ENCODE data around the gene SMURF1.

Gene SMURF1

GRCh38 chr7:99004781-99005500, 139.0 kb downstream of the SMURF1 start:
- DNase-seq (ENCODE audit: low read depth): no peak

- DNase-seq (ENCODE audit: low read depth): no peak
These were observed 139.7 kb downstream of the SMURF1 start for GRCh38 chr7:99004216-99004615.

- DNase-seq (ENCODE audit: low read depth): no peak
These were observed 140.5 kb downstream of the SMURF1 start for GRCh38 chr7:99003419-99003818.

GRCh38 chr7:99002827-99003212, 141.1 kb downstream of the SMURF1 start:
- no peak for DNase-seq (ENCODE audit: low read depth)

- DNase-seq (ENCODE audit: low read depth): no peak
These were observed 141.6 kb downstream of the SMURF1 start for GRCh38 chr7:99002148-99002826.

GRCh38 chr7:99001482-99002147, 142.3 kb downstream of the SMURF1 start:
- no peak for DNase-seq (ENCODE audit: low read depth)

GRCh38 chr7:99000904-99001465, 142.9 kb downstream of the SMURF1 start:
- DNase-seq (ENCODE audit: low read depth): no peak

- DNase-seq (ENCODE audit: low read depth): no peak
These were observed 143.6 kb downstream of the SMURF1 start for GRCh38 chr7:99000196-99000903.

- no peak for DNase-seq (ENCODE audit: low read depth)
These were observed 144.8 kb downstream of the SMURF1 start for GRCh38 chr7:98998821-98999725.

- no peak for DNase-seq (ENCODE audit: low read depth)
These were observed 146.1 kb downstream of the SMURF1 start for GRCh38 chr7:98997846-98998245.

- no peak for DNase-seq (ENCODE audit: low read depth)
These were observed 147.8 kb downstream of the SMURF1 start for GRCh38 chr7:98996150-98996552.

- DNase-seq (ENCODE audit: low read depth): no peak
These were observed 148.3 kb downstream of the SMURF1 start for GRCh38 chr7:98995523-98996149.

- DNase-seq (ENCODE audit: low read depth): no peak
These were observed 148.8 kb downstream of the SMURF1 start for GRCh38 chr7:98995111-98995510.

GRCh38 chr7:98994046-98994944, 149.6 kb downstream of the SMURF1 start:
- no peak for DNase-seq (ENCODE audit: low read depth)

GRCh38 chr7:98993024-98993897, 150.6 kb downstream of the SMURF1 start:
- DNase-seq (ENCODE audit: low read depth): no peak

- DNase-seq (ENCODE audit: low read depth): no peak
These were observed 151.8 kb downstream of the SMURF1 start for GRCh38 chr7:98992076-98992475.

- no peak for DNase-seq (ENCODE audit: low read depth)
These were observed 152.8 kb downstream of the SMURF1 start for GRCh38 chr7:98991141-98991540.

- DNase-seq (ENCODE audit: low read depth): no peak
These were observed 153.6 kb downstream of the SMURF1 start for GRCh38 chr7:98990356-98990755.

GRCh38 chr7:98988641-98989040, 155.3 kb downstream of the SMURF1 start:
- no peak for DNase-seq (ENCODE audit: low read depth)
